Stimulated activated CD8-positive, alpha-beta memory T cell treated with anti-CD3 and anti-CD28 coated beads, Interleukin-4, amount 100 ng/mL, for 1 hour (primary cell): ENCODE data around the gene PTEN.

Experiments
- DNase-seq, 2 donors: peaks; one replicate each; pipeline ENCODE4 v3.0.0-alpha.2; 2020; ENCODE audit warnings: low read depth in 2 of 2, low spot score in 1 of 2

The PTEN gene

GRCh38 chr10:87974130-87974529, 110.7 kb downstream of the PTEN start:
- DNase-seq, result no peak

DNA sequence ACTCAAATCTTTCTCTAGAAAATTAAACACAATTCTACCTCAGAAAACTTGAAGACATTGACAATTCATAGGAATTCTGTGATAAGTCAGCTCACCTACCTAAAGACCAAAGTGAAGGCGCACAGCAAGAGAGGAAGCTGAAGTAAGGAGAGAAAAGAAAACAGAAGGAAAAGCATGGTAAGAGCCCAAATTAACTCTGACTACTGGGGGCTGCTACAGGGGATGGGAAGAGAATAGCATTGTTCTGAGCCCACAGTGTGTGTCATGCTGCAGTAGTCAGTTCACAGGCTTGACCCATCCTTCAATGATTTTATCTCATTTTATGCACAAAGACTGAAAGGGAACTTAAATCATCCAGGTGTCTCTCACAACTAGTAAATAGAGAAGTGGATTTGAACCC, 111.3 kb downstream of the PTEN start:
- no peak for DNase-seq

DNA sequence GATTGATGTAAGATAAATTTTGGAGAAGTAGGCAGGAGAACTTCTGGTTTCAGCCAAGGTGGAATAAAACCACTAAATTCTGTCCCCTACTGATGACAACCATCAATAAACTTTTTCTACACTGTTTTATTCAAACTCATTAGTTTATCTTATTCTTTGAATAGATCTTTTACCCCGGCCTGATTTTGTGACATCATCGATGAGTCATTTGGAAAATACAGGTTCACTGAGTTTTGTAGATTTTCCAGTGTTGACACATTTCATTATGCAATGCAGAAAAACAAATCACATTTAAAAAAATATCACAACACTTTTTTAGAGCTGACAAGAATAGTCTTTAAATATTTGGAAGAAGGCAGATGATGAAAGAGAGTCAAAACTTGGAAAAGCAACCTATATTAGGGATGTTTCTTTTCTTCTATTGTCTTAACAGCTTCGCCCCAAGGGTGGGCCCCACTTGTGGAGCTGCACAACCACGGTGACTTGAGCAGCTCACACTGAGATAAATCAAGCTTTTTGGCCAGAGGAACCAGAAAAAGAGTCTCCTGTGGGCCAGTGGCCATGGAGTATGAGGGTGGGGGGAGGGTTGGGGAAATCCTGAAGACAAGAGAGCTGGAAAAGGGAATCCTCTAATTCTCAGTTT, 112.8 kb downstream of the PTEN start:
- DNase-seq, result no peak

DNA sequence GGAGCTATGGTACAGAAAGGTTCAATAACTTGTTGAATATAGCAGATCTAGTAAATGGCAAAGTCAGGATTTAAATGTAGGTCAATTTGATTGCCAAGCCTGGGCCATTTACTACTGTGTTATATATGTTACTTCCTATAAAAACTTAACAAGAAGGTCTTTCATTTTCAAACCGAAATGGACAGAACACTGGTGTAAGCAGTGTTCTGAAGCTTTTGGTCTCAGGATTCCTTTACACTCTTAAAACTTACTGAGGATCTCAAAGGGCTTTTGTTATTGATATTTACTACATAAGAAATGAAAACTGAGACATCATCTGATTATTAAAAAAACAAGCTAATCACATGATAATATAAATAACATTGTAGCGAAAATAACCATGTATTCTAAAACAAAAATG, 114.7 kb downstream of the PTEN start:
- no peak for DNase-seq

DNA sequence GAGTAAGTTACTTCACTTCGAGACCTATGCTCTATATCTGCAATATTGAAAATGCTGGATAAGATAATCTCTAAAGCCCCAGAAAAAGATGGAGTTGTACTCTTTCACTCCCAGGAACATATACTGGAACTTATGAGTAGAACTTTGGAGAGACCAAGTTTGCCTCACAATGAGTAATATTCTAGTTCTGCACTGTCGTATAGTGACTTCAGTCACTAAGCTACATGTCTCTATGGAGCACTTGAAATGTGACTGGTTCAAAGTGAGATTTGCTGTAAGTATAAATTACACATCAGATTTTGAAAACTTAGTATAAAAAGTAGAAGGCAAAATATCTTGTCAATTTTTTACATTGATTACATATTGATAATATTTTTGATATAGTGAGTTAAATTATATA, 116.4 kb downstream of the PTEN start:
- no peak for DNase-seq

DNA sequence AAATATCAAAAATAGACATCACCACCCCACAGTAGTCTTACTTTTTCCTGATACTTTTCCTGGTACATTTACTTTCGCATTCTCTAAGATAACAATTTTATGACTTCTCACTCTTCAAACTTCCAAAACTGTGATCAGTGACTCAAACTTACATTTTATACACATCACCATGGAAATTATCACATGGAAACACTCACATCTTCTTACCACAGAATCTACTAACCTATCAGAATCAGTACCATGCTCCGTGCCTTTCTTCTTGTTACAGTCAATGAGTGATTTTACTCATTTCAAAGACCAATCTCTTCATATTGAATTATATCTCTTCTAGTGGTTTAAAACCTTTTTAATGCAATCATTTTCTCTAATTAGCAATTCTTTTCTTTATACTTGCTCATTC, 120.3 kb downstream of the PTEN start:
- DNase-seq, result no peak

GRCh38 chr10:87987206-87987605, 123.8 kb downstream of the PTEN start:
- no peak for DNase-seq

GRCh38 chr10:87991946-87992345, 128.5 kb downstream of the PTEN start:
- DNase-seq, result no peak

DNA sequence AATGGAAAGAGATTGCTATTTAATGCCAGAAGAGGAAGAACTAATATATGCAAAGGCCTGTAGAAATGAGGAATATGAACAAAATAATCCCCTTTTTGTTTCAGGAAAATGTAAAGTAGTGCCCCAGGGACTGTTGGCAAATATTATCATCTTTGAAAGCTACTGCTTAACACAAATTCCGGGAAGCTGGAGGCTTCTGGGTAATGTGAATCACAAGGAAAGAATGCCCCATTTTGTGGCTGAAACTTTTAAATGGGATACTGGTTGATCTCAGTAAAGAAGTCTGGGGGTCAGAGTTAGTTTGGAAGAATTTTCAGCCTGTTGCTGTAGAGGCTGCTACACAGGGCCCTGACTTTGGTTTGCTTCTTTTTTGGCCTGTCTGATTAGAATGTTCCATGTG, 141.0 kb downstream of the PTEN start:
- DNase-seq, result no peak

- no peak for DNase-seq
Observed at GRCh38 chr10:88006261-88006660, 142.8 kb downstream of the PTEN start.

DNA sequence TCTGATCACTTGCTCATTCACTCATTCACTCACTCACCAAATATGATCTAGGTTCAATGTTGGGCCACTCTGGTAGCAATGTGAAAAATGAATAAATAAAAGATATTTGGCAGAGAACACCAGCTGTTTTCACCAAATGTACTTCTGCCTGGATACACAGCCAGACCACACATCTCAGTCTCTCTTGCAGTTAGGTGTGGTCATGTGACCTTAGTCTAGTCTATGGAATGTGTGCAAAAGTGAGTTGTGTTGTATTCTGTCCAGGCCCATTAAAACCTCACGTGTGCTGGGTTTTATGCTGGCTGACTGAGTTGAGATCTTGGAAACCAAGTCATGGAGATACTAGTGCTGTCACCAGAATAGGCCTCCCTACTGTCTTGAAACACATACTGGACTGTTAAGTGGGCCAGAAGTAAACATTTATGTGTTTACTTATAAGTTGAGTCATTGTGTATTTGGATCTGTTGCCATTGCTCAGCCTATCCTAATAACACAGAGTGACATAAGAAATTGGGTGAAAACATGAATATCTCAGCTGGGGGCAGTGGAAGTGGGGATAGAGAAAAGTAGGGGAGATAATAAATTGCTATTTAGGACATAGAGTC, 145.5 kb downstream of the PTEN start:
- no peak for DNase-seq

DNA sequence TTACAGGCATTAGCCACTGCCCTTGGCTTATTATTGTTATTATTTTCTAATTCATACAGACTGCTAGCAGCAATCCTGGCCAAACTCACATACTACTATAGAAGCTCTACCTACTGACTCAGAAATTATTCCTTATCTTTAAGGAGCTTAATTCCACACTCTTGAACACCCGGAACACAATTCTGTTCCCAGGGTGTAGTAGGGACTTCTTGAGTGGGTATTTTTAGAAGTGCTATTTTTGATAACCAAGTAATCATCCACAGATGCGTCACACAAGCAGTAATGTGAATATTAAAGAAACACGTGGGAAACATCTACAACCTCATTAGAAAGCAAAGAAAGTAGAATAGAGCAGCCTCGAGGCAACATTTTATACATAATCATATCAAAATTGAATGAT, 149.2 kb downstream of the PTEN start:
- DNase-seq, result no peak

GRCh38 chr10:88017781-88018180, 154.4 kb downstream of the PTEN start:
- DNase-seq, result no peak

GRCh38 chr10:88019753-88020152, 156.3 kb downstream of the PTEN start:
- no peak for DNase-seq
